Calu3 (cell line): ENCODE results near the gene ZFPM1. TPM values are rescaled to one million over a fixed set of nuclear protein-coding genes. Genes with fewer than 3 reads are reported as not detected.

ENCODE experiments used
- BruUV-seq: library from RNA; stranded (reverse); fragments of 400-500 nt; replicated peaks from 2 replicates; lab custom pipeline; 2021; lab: Mats Ljungman, UMichigan
- CTCF ChIA-PET: fragments of 300-600 bp; sonication (Branson Sonifier 250); formaldehyde crosslinking; loops from one replicate; lab custom pipeline; 2022; ENCODE audit warnings: antibody characterized with exemption; lab: Charles Lee
- DNase-seq: peaks from one replicate; pipeline ENCODE4 v3.0.0; 2022
- H3K27ac Mint-ChIP-seq: one replicate; pipeline ENCODE4 v1.8.0; 2022; ENCODE audit warnings: mixed read lengths; ENCODE audit not compliant: unreplicated experiment
- H3K27me3 Mint-ChIP-seq: one replicate; pipeline ENCODE4 v1.8.0; 2022; ENCODE audit warnings: mixed read lengths; ENCODE audit not compliant: unreplicated experiment
- H3K36me3 Mint-ChIP-seq: one replicate; pipeline ENCODE4 v1.8.0; 2022; ENCODE audit warnings: mild to moderate bottlenecking, moderate library complexity, mixed read lengths; ENCODE audit not compliant: insufficient read depth, unreplicated experiment
- H3K4me1 Mint-ChIP-seq: one replicate; pipeline ENCODE4 v1.8.0; 2022; ENCODE audit warnings: mild to moderate bottlenecking, low read depth, mixed read lengths; ENCODE audit not compliant: unreplicated experiment
- H3K4me3 Mint-ChIP-seq: one replicate; pipeline ENCODE4 v1.8.0; 2022; ENCODE audit warnings: mild to moderate bottlenecking, low read depth, moderate library complexity, mixed read lengths; ENCODE audit not compliant: unreplicated experiment
- H3K9me3 Mint-ChIP-seq: one replicate; pipeline ENCODE4 v1.8.0; 2022; ENCODE audit warnings: low read depth, mixed read lengths; ENCODE audit not compliant: unreplicated experiment
- CTCF ChIP-seq: fragments of 200-600 bp; IDR thresholded peaks from one replicate; pipeline ENCODE4 v1.8.0; 2022; ENCODE audit warnings: antibody characterized with exemption; ENCODE audit not compliant: unreplicated experiment
- intact Hi-C: fragments of 100-400 bp; cut with micrococcal nuclease; formaldehyde crosslinking; loops from one replicate; pipeline ENCODE4 v1.10.0; 2022; ENCODE audit not compliant: unreplicated experiment
- total RNA-seq: library from RNA; stranded (reverse); gene quantifications from 2 replicates; pipeline ENCODE4 v1.2.3, GENCODE V29; 2022

ZFPM1 gene
- total RNA-seq, 1 experiment from 2014 or later = 3.1 TPM

GRCh38 chr16:88434746-88435145, 18.3 kb upstream of the ZFPM1 start:
- TF ChIP-seq CTCF = no peak
- intact Hi-C loops = loop anchor here (5.0 kb wide), 1 partner anchor 147 kb away; no protein-coding TSS in a partner anchor
- no peaks in the 10 kb centered on the region for H3K36me3 Mint-ChIP-seq
- CTCF ChIA-PET = interaction anchor here (0.6 kb wide), 1 partner anchor 351 kb away, joined by 3 read pairs; no protein-coding TSS in a partner anchor
- peaks cover 79% of the 10 kb centered on the region for H3K27me3 Mint-ChIP-seq
- H3K27ac Mint-ChIP-seq = no peak overlapping the region
- no peaks in the 10 kb centered on the region for H3K9me3 Mint-ChIP-seq
- H3K4me3 Mint-ChIP-seq = no peak overlapping the region
- no peak for DNase-seq
- BruUV-seq = no TSS peak
- no peaks in the 10 kb centered on the region for H3K4me1 Mint-ChIP-seq

- H3K27ac Mint-ChIP-seq = no peak overlapping the region
- no peak overlapping the region for H3K4me3 Mint-ChIP-seq
- CTCF ChIA-PET = interaction anchor here (0.6 to 1.1 kb wide), 2 partner anchors 149 to 352 kb away, joined by 3 read pairs; no protein-coding TSS in a partner anchor
- intact Hi-C loops = loop anchor here (2.0 to 5.0 kb wide), 2 partner anchors 148 to 241 kb away; no protein-coding TSS in a partner anchor
- no peaks in the 10 kb centered on the region for H3K9me3 Mint-ChIP-seq
- no peaks in the 10 kb centered on the region for H3K36me3 Mint-ChIP-seq
- H3K4me1 Mint-ChIP-seq = no peaks in the 10 kb centered on the region
- H3K27me3 Mint-ChIP-seq = peaks cover 79% of the 10 kb centered on the region
- TF ChIP-seq CTCF = no peak
- no TSS peak for BruUV-seq
- DNase-seq = no peak
These were observed 17.4 kb upstream of the ZFPM1 start for GRCh38 chr16:88435437-88436355.

DNA sequence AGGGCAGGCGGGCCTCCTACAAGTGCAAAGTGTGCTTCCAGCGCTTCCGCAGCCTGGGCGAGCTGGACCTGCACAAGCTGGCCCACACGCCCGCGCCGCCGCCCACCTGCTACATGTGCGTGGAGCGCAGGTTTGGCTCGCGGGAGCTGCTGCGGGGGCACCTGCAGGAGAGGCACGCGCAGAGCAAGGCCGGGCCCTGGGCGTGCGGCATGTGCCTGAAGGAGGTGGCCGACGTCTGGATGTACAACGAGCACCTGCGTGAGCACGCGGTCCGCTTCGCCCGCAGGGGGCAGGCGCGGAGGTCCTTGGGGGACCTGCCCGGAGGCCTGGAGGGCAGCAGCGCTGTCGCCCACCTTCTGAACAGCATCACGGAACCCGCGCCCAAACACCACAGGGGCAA, 16.3 kb upstream of the ZFPM1 start:
- CTCF ChIA-PET = interaction anchor here (1.0 to 1.6 kb wide), 3 partner anchors 9 to 150 kb away, joined by 3 to 7 read pairs (median 3); no protein-coding TSS in a partner anchor

More for the DNA sequence above, 16.3 kb upstream of the ZFPM1 start:
- no peak overlapping the region for H3K27ac Mint-ChIP-seq
- DNase-seq = no peak
- intact Hi-C loops = loop anchor here (2.0 to 5.0 kb wide), 2 partner anchors 149 to 242 kb away; no protein-coding TSS in a partner anchor
- no peaks in the 10 kb centered on the region for H3K9me3 Mint-ChIP-seq
- H3K4me1 Mint-ChIP-seq = no peaks in the 10 kb centered on the region
- H3K27me3 Mint-ChIP-seq = peaks cover 79% of the 10 kb centered on the region
- BruUV-seq = no TSS peak
- no peak for TF ChIP-seq CTCF
- no peaks in the 10 kb centered on the region for H3K36me3 Mint-ChIP-seq
- H3K4me3 Mint-ChIP-seq = no peak overlapping the region
